Epidermal melanocyte (primary cell): ENCODE data around the gene C9orf72.
"Not testable (repeated sequence)": the region's sequence is repeated elsewhere in the genome, so short reads cannot be mapped to it uniquely, and the experiment has no call there.

Experiments
- DNase-seq: peaks from one replicate; pipeline ENCODE4 v3.0.0; 2011; ENCODE audit warnings: low spot score; ENCODE audit not compliant: insufficient read length

C9orf72 gene

GRCh38 chr9:27514551-27514950 is 58.7 kb downstream of the C9orf72 start:
- no peak for DNase-seq

- no peak for DNase-seq
Measured at GRCh38 chr9:27511771-27512170, 61.5 kb downstream of the C9orf72 start.

- DNase-seq = no peak
Measured at GRCh38 chr9:27510780-27511179, 62.5 kb downstream of the C9orf72 start.

GRCh38 chr9:27506981-27507380 is 66.3 kb downstream of the C9orf72 start:
- no peak for DNase-seq

GRCh38 chr9:27505744-27506161 is 67.5 kb downstream of the C9orf72 start:
- DNase-seq = no peak

GRCh38 chr9:27504259-27504658 is 69.0 kb downstream of the C9orf72 start:
- DNase-seq = no peak

GRCh38 chr9:27503623-27504022 is 69.7 kb downstream of the C9orf72 start:
- no peak for DNase-seq

GRCh38 chr9:27500902-27501301 is 72.4 kb downstream of the C9orf72 start:
- not testable (repeated sequence) for DNase-seq

GRCh38 chr9:27499451-27499850 is 73.8 kb downstream of the C9orf72 start:
- no peak for DNase-seq

GRCh38 chr9:27497883-27498417 is 75.3 kb downstream of the C9orf72 start:
- DNase-seq = no peak
